GM18505 (cell line): ENCODE results near the gene PLBD2.

Experiments used
- ATAC-seq: cut with Tn5 transposase; IDR thresholded peaks from one replicate; pipeline ENCODE4 v1.9.1; 2021; ENCODE audit not compliant: unreplicated experiment
- POLR2A ChIP-seq: IDR thresholded peaks from 4 replicates; pipeline ENCODE4 v1.6.1; 2011; ENCODE audit warnings: borderline replicate concordance; ENCODE audit not compliant: insufficient read depth, insufficient read length; ENCODE audit errors: extremely low read depth

PLBD2 gene

GRCh38 chr12:113358381-113359132, at the start of gene PLBD2:
Gene PLBD2 (plus strand): TSS chr12:113358587. CDS start chr12:113358601, 14 bp downstream.
- peak; percentile 95 for ATAC-seq
- TF ChIP-seq POLR2A: peak; percentile 71

- no peak for ATAC-seq
- no peak for TF ChIP-seq POLR2A
These were observed 47.9 kb upstream of the PLBD2 start for GRCh38 chr12:113310489-113310888.

GRCh38 chr12:113314121-113314529, 44.3 kb upstream of the PLBD2 start:
- no peak for ATAC-seq
- TF ChIP-seq POLR2A: no peak

- no peak for ATAC-seq
- TF ChIP-seq POLR2A: no peak
These were observed 43.0 kb upstream of the PLBD2 start for GRCh38 chr12:113315358-113315757.

GRCh38 chr12:113316155-113316554, 42.2 kb upstream of the PLBD2 start:
- no peak for TF ChIP-seq POLR2A
- no peak for ATAC-seq

GRCh38 chr12:113317122-113317521, 41.3 kb upstream of the PLBD2 start:
- TF ChIP-seq POLR2A: no peak
- no peak for ATAC-seq

- ATAC-seq: no peak
- TF ChIP-seq POLR2A: no peak
These were observed 40.2 kb upstream of the PLBD2 start for GRCh38 chr12:113318046-113318656.

- TF ChIP-seq POLR2A: no peak
- ATAC-seq: no peak
These were observed 39.3 kb upstream of the PLBD2 start for GRCh38 chr12:113318900-113319628.

- no peak for ATAC-seq
- no peak for TF ChIP-seq POLR2A
These were observed 38.0 kb upstream of the PLBD2 start for GRCh38 chr12:113320401-113320800.

- ATAC-seq: no peak
- no peak for TF ChIP-seq POLR2A
These were observed 36.0 kb upstream of the PLBD2 start for GRCh38 chr12:113322343-113322742.

- ATAC-seq: no peak
- TF ChIP-seq POLR2A: no peak
These were observed 32.5 kb upstream of the PLBD2 start for GRCh38 chr12:113325916-113326315.

GRCh38 chr12:113326775-113327395, 31.5 kb upstream of the PLBD2 start:
- no peak for ATAC-seq
- TF ChIP-seq POLR2A: no peak

- no peak for TF ChIP-seq POLR2A
- ATAC-seq: no peak
These were observed 30.0 kb upstream of the PLBD2 start for GRCh38 chr12:113328368-113328889.
